ENCODE measurements around the gene UBE2N.

UBE2N gene

DNA sequence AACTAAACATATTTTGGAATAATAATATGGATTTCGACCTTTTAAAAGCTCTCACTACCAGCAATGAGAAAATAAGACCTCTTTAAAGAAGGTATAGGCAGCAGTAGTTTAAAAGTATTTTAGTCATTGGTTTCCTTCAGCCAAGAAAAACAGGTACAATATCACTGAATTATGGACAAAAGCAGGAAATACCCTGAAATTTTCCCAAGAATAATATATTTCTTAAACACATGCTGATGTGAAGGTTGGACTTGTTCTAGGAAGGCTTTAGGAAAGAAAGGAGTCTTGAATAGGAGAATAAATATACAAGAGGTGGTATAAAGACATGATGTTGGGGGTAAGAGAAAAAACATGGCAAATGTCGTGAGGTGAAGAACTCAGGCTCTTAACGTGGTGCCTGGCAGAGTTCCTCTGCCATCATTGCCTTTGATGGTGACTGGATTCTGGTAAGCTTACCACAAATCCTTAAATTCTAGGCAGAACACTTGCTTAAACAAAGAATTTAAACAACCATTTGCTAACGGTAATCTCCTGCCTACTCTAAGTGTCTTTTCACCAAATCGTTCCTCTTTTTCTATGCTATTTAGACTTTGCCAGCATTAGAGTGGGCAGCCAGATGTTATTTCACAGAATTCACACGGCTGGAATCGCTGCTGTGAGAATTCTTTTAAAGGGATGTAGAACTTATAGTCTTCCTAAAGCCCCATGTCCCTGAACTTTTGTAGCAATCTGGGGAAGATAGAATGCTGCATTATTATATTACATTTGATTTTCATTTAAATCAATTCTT lies 75.9 kb downstream of the UBE2N start:
- TF ChIP-seq, protein P1, sequence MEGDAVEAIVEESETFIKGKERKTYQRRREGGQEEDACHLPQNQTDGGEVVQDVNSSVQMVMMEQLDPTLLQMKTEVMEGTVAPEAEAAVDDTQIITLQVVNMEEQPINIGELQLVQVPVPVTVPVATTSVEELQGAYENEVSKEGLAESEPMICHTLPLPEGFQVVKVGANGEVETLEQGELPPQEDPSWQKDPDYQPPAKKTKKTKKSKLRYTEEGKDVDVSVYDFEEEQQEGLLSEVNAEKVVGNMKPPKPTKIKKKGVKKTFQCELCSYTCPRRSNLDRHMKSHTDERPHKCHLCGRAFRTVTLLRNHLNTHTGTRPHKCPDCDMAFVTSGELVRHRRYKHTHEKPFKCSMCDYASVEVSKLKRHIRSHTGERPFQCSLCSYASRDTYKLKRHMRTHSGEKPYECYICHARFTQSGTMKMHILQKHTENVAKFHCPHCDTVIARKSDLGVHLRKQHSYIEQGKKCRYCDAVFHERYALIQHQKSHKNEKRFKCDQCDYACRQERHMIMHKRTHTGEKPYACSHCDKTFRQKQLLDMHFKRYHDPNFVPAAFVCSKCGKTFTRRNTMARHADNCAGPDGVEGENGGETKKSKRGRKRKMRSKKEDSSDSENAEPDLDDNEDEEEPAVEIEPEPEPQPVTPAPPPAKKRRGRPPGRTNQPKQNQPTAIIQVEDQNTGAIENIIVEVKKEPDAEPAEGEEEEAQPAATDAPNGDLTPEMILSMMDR (conservative IDR thresholded peaks at IDR 0.05) = no peak
- no peak for TF ChIP-seq ZFX (IDR thresholded peaks at IDR 0.05)
- no peak overlapping the region for H3K27ac ChIP-seq

DNA sequence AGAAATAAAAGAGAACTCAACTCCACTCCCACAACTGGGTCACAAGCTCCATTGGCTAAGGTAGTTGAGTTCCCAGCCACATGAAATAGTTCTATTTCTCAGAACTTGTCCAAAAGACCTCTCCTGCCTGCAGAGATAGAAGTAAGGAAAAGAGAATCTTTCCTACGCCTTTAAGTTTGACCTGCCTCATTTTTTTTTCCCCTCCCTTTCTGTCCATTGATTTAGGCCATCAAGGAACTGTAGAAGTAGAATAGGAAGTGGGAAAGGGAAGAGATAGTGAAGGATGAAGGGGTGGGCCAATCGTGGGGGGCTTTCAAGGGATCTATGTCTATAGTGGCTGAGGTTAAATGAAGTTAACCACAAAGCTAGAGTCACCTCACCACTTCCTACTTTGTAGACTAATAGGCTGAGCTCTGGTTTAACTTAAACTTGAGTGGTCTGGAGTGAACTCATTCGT lies 77.9 kb downstream of the UBE2N start:
- H3K27ac ChIP-seq = no peak overlapping the region
- TF ChIP-seq, protein P1 (conservative IDR thresholded peaks at IDR 0.05) = no peak
- no peak for TF ChIP-seq ZFX (IDR thresholded peaks at IDR 0.05)

DNA sequence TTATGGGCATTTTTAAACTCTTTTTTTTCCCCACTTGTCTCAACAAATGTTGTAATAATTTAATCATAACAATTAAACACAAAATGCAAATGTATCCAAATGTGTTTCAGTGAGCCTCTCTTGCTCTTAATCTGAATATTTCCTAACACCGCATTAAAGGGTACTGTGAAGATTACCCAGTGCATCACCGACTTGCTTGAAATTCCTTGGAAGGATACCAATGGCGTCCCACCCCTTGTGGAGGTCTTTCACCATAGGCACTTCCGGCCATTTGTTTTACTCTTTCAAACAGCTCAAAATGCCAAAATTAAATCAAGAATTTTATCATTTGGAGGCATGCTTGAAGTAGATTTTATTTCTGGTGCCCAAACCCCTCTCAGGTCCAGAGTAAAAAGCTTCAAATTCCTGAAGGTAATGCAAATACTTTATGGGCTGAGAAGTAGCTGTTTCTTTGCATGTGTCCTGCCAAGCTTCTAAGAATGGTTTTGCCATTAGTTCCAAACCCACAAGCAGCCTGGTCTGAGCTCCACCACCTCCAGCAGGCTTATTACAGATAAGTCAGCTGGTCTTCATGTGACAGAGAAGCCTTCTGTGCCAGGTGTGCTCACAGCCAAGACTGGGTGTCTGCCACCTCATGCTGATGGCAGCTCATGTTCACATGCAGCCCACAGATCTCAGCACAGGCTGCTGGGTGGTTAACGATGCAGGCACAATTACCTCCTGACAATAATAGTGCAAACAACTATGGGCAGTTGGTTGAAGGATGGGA lies 80.4 kb downstream of the UBE2N start:
- TF ChIP-seq ZFX (IDR thresholded peaks at IDR 0.05) = no peak
- TF ChIP-seq, protein P1 (conservative IDR thresholded peaks at IDR 0.05) = no peak

DNA sequence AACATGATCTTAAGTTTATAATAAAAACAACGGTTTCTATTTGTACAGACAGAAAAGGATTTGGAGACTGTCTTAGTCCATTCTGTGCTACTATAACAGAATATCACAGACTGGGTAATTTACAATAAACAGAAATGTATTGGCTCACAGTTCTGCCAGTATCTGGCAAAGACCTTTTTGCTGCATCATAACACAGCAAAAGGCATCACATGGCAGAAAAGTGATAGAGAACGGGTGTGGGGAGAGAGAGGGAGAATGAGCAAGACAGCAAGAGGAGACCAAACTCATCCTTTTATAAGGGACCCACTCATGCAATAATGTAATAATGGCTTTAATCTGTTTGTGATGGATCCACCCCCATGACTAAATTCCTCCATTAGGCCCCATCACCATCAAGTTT lies 81.1 kb downstream of the UBE2N start:
- no peak overlapping the region for H3K27ac ChIP-seq
- TF ChIP-seq, protein P1 (conservative IDR thresholded peaks at IDR 0.05) = no peak
- TF ChIP-seq ZFX (IDR thresholded peaks at IDR 0.05) = no peak

More for the DNA sequence above, 80.4 kb downstream of the UBE2N start:
- H3K27ac ChIP-seq = no peak overlapping the region

DNA sequence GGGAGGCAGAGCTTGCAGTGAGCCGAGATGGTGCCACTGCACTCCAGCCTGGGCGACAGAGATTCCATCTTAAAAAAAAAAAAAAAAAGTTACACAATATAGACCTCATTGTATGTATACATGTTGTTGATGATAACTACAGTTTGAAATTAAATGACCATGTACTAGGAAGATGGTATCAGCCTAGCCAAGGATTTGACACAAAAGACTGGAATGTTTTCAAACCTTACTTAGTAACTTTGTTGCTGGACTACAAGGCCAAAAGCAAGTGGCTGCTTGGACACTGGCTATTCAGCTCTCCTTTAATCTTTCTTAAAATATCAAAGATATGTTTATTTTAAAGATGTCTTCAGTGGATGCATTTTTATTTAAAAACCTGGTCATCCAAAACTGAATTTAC lies 82.9 kb downstream of the UBE2N start:
- TF ChIP-seq ZFX (IDR thresholded peaks at IDR 0.05) = no peak
- TF ChIP-seq, protein P1 (conservative IDR thresholded peaks at IDR 0.05) = no peak
- H3K27ac ChIP-seq = no peak overlapping the region

DNA sequence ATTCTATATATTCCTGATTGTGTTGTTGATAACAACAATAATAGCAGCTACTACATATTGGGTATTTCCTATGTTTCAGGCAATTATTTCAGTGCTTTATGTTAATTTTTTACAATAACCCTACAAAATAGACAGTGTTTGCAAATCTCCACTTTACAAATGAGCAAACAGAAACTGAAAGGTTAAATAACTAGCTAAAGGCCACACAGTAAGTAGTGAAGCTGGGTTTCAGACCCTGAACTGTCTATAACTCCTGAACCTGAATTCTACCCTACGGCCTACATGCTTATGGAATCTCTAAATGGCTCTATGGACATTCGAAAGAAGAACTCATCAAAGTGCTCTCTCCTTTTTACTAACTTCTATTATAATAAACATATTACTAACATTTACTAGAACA lies 83.7 kb downstream of the UBE2N start:
- H3K27ac ChIP-seq = no peak overlapping the region
- TF ChIP-seq ZFX (IDR thresholded peaks at IDR 0.05) = no peak
- TF ChIP-seq, protein P1 (conservative IDR thresholded peaks at IDR 0.05) = no peak

DNA sequence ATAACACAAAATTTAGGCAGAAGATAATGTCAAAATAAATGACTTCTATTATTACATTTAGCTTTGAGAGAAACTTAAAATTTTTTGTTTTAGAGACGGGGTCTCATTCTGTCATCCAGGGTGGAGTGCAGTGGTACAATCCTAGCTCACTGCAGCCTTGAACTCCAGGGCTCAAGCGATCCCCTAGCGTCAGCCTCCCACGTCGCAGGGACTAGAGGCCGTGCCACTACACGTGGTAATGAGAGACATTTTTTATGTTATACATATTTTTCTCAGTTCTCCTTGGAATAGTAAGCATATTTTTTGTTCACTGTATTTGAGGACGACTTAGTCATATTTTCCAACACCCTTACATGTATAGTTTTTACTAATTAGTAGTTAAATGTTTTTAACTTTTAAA lies 85.5 kb downstream of the UBE2N start:
- no peak overlapping the region for H3K27ac ChIP-seq
- no peak for TF ChIP-seq ZFX (IDR thresholded peaks at IDR 0.05)

Measured in C4-2B (cell line).